Keratinocyte (primary cell): ENCODE data around the gene TNPO1. TPM values are rescaled to one million over a fixed set of nuclear protein-coding genes. Genes with fewer than 3 reads are reported as not detected.

Source experiments
- DNase-seq: peaks from one replicate; pipeline ENCODE4 v3.0.0-alpha.2; 2011; ENCODE audit warnings: low read depth, missing footprints, low spot score
- FAIRE-seq: peaks from 2 replicates; lab custom pipeline; 2011; peaks lifted over from hg19 to GRCh38; lab: Jason Lieb, UNC
- H2AFZ ChIP-seq: 2 replicates; pipeline ENCODE4 v1.6.0; 2012; ENCODE audit warnings: low read length, control low read depth, inconsistent platforms; ENCODE audit not compliant: control insufficient read depth
- H3K27ac ChIP-seq: 2 replicates; pipeline ENCODE4 v1.5.1; 2011; ENCODE audit warnings: low read length; ENCODE audit not compliant: control insufficient read depth, insufficient read depth
- H3K27me3 ChIP-seq: 3 replicates; pipeline ENCODE4 v1.6.0; 2011; ENCODE audit warnings: low read length; ENCODE audit not compliant: control insufficient read depth, insufficient read depth; ENCODE audit errors: extremely low read depth
- H3K36me3 ChIP-seq, 2 experiments: 2 replicates in 1 of 2; 3 replicates in 1 of 2; pipeline ENCODE4 v1.5.1; 2011; ENCODE audit warnings: low read length in 2 of 2, mild to moderate bottlenecking in 1 of 2; ENCODE audit not compliant: control insufficient read depth in 2 of 2, insufficient read depth in 2 of 2; ENCODE audit errors: extremely low read depth in 1 of 2
- H3K4me1 ChIP-seq: 3 replicates; pipeline ENCODE4 v1.5.1; 2011; ENCODE audit warnings: low read length; ENCODE audit not compliant: control insufficient read depth, insufficient read depth; ENCODE audit errors: extremely low read depth
- H3K4me2 ChIP-seq: 3 replicates; pipeline ENCODE4 v1.6.0; 2011; ENCODE audit warnings: low read depth, low read length; ENCODE audit not compliant: control insufficient read depth, insufficient read depth; ENCODE audit errors: extremely low read depth
- H3K4me3 ChIP-seq, 3 experiments: fragments of 200-600 bp in 1 of 3; sonication (generic) in 1 of 3; 2 replicates in 2 of 3; 3 replicates in 1 of 3; pipeline ENCODE4 v1.5.1; 2011 to 2016; ENCODE audit warnings: low read length in 3 of 3, mild to moderate bottlenecking in 3 of 3, control low read depth in 2 of 3, inconsistent platforms in 1 of 3, low read depth in 1 of 3, mixed read lengths in 1 of 3, mixed run types in 1 of 3, moderate library complexity in 1 of 3; ENCODE audit not compliant: control insufficient read depth in 2 of 3, insufficient read depth in 2 of 3; ENCODE audit errors: extremely low read depth in 1 of 3
- H3K79me2 ChIP-seq: 2 replicates; pipeline ENCODE4 v1.6.0; 2012; ENCODE audit warnings: low read length; ENCODE audit not compliant: control insufficient read depth, insufficient read depth
- H3K9ac ChIP-seq: 3 replicates; pipeline ENCODE4 v1.6.0; 2011; ENCODE audit warnings: low read length; ENCODE audit not compliant: control insufficient read depth, insufficient read depth; ENCODE audit errors: extremely low read depth
- H3K9me1 ChIP-seq: 3 replicates; pipeline ENCODE4 v1.6.0; 2011; ENCODE audit warnings: low read length; ENCODE audit not compliant: control insufficient read depth, insufficient read depth; ENCODE audit errors: extremely low read depth
- H3K9me3 ChIP-seq: 2 replicates; pipeline ENCODE4 v1.5.1; 2012; ENCODE audit warnings: low read depth, low read length; ENCODE audit not compliant: control insufficient read depth
- H4K20me1 ChIP-seq: 3 replicates; pipeline ENCODE4 v1.6.0; 2011; ENCODE audit warnings: low read length; ENCODE audit not compliant: control insufficient read depth, insufficient read depth; ENCODE audit errors: extremely low read depth
- EZH2 ChIP-seq: IDR thresholded peaks from one replicate; pipeline ENCODE4 v1.6.1; 2012; ENCODE audit warnings: inconsistent platforms, mild to moderate bottlenecking, low read length, moderate library complexity
- dilution Hi-C: fragments of 300-500 bp; cut with MboI; formaldehyde crosslinking; loops from one replicate; pipeline ENCODE4 v1.7.0; 2020; ENCODE audit warnings: low sequenced_read_pairs; ENCODE audit not compliant: extremely low pct_ligation_motif_present
- polyA plus RNA-seq, 5 experiments: library from polyadenylated mRNA; depleted of rRNA in 3 of 5; stranded (reverse) in 3 of 5; stranded (forward) in 1 of 5; unstranded in 1 of 5; fragments of >200 nt; gene quantifications; 1 replicate in 1 of 5; 2 replicates in 3 of 5; 3 replicates in 1 of 5; pipeline versions ENCODE4 v1.2.1 to v1.2.3, GENCODE V29; 2011 to 2012; ENCODE audit warnings: missing spikeins in 2 of 5, low read depth in 1 of 5, low replicate concordance in 1 of 5
- TF ChIP-seq, protein P1 (sequence below), 3 experiments: IDR thresholded peaks in 1 of 3; conservative IDR thresholded peaks in 1 of 3; optimal IDR thresholded peaks in 1 of 3; 2 replicates in 2 of 3; 3 replicates in 1 of 3; pipeline versions ENCODE3 to v1.5.1; 2011; ENCODE audit warnings: low read length in 3 of 3, mild to moderate bottlenecking in 3 of 3, moderate library complexity in 2 of 3, control low read depth in 1 of 3, inconsistent platforms in 1 of 3; ENCODE audit not compliant: insufficient read depth in 2 of 3; ENCODE audit errors: extremely low read depth in 1 of 3

TNPO1 gene
- polyA plus RNA-seq, 1 donor (not counting 4 experiments of a cell fraction or from before 2014, with no cell fraction given) = 123 TPM

- DNase-seq (no peak), FAIRE-seq (peak; percentile 71)
- H3K4me1 ChIP-seq = peaks cover 46% of the 10 kb centered on the region
- no peaks in the 10 kb centered on the region for H3K36me3 ChIP-seq
- H3K27ac ChIP-seq = peak overlapping the region; percentile 86
- H3K27me3 ChIP-seq = no peaks in the 10 kb centered on the region
- H4K20me1 ChIP-seq = no peaks in the 10 kb centered on the region
- peak overlapping the region; percentile 40 for H3K4me2 ChIP-seq
- no peak overlapping the region for H3K4me3 ChIP-seq
- H2AFZ ChIP-seq = peak overlapping the region; percentile 12
- H3K9me1 ChIP-seq = no peaks in the 10 kb centered on the region
- peaks cover 3% of the 10 kb centered on the region for H3K79me2 ChIP-seq
- no peaks in the 10 kb centered on the region for H3K9me3 ChIP-seq
- no peak for TF ChIP-seq EZH2
- TF ChIP-seq, protein P1, sequence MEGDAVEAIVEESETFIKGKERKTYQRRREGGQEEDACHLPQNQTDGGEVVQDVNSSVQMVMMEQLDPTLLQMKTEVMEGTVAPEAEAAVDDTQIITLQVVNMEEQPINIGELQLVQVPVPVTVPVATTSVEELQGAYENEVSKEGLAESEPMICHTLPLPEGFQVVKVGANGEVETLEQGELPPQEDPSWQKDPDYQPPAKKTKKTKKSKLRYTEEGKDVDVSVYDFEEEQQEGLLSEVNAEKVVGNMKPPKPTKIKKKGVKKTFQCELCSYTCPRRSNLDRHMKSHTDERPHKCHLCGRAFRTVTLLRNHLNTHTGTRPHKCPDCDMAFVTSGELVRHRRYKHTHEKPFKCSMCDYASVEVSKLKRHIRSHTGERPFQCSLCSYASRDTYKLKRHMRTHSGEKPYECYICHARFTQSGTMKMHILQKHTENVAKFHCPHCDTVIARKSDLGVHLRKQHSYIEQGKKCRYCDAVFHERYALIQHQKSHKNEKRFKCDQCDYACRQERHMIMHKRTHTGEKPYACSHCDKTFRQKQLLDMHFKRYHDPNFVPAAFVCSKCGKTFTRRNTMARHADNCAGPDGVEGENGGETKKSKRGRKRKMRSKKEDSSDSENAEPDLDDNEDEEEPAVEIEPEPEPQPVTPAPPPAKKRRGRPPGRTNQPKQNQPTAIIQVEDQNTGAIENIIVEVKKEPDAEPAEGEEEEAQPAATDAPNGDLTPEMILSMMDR (optimal IDR thresholded peaks at IDR 0.05 in 1 of 3, IDR thresholded peaks at IDR 0.05 in 1 of 3, conservative IDR thresholded peaks at IDR 0.05 in 1 of 3; ENCODE audit: extremely low read depth in 1 of 3, insufficient read depth in 2 of 3, low read length in 3 of 3) = no peak
- H3K9ac ChIP-seq = no peak overlapping the region
- dilution Hi-C loops = no loop called here
Observed at GRCh38 chr5:72951671-72952468, 135.4 kb downstream of the TNPO1 start.

- Histone ChIP-seq H3K4me2 (peak overlapping the region; percentile 99), H3K36me3 (no peaks in the 10 kb centered on the region), H3K9me3 (no peaks in the 10 kb centered on the region), H3K4me3 (peak overlapping the region in 1 of 3 experiments; percentile 96), H3K27ac (peak overlapping the region; percentile 99), H3K9me1 (no peaks in the 10 kb centered on the region), H2AFZ (no peak overlapping the region), H3K4me1 (peaks cover 47% of the 10 kb centered on the region), H3K9ac (no peak overlapping the region), H3K27me3 (no peaks in the 10 kb centered on the region), H4K20me1 (no peaks in the 10 kb centered on the region), H3K79me2 (peaks cover 28% of the 10 kb centered on the region)
- TF ChIP-seq EZH2 = no peak
- TF ChIP-seq, protein P1 (optimal IDR thresholded peaks at IDR 0.05 in 1 of 3, IDR thresholded peaks at IDR 0.05 in 1 of 3, conservative IDR thresholded peaks at IDR 0.05 in 1 of 3; ENCODE audit: extremely low read depth in 1 of 3, insufficient read depth in 2 of 3, low read length in 3 of 3) = no peak
- dilution Hi-C loops = no loop called here
- FAIRE-seq (no peak), DNase-seq (no peak)
Observed at GRCh38 chr5:72954389-72954788, 137.9 kb downstream of the TNPO1 start.
